IPS DF 6.9 (cell line): ENCODE results near the gene OR52N4.

Source experiments
- DNase-seq: peaks from one replicate; pipeline ENCODE4 v3.0.0-alpha.2; 2013; ENCODE audit warnings: low read depth, low spot score
- H3K27ac ChIP-seq: one replicate; pipeline ENCODE4 v1.5.1; 2013; ENCODE audit warnings: low read length, control low read depth
- H3K27me3 ChIP-seq: 2 replicates; pipeline ENCODE4 v1.6.1; 2013; ENCODE audit warnings: mild to moderate bottlenecking, low read length; ENCODE audit not compliant: control insufficient read depth, insufficient read depth
- H3K36me3 ChIP-seq: 2 replicates; pipeline ENCODE4 v1.6.1; 2013; ENCODE audit warnings: low read length; ENCODE audit not compliant: control insufficient read depth, insufficient read depth
- H3K4me1 ChIP-seq: 2 replicates; pipeline ENCODE4 v1.6.1; 2013; ENCODE audit warnings: low read length; ENCODE audit not compliant: control insufficient read depth, insufficient read depth
- H3K4me3 ChIP-seq: 2 replicates; pipeline ENCODE4 v1.5.1; 2013; ENCODE audit warnings: mild to moderate bottlenecking, low read length
- H3K9me3 ChIP-seq: 2 replicates; pipeline ENCODE4 v1.6.1; 2013; ENCODE audit warnings: low read length, inconsistent platforms; ENCODE audit not compliant: control insufficient read depth, insufficient read depth
- WGBS: extraction: QIAGEN DNeasy Blood & Tissue Kit; methylation state at CpG from one replicate; pipeline ENCODE4 v1.1.7; 2013; ENCODE audit warnings: mixed read lengths, missing lambda C conversion rate; ENCODE audit not compliant: insufficient read length, insufficient coverage; 5-methylcytosine and 5-hydroxymethylcytosine counted together

OR52N4 gene

DNA sequence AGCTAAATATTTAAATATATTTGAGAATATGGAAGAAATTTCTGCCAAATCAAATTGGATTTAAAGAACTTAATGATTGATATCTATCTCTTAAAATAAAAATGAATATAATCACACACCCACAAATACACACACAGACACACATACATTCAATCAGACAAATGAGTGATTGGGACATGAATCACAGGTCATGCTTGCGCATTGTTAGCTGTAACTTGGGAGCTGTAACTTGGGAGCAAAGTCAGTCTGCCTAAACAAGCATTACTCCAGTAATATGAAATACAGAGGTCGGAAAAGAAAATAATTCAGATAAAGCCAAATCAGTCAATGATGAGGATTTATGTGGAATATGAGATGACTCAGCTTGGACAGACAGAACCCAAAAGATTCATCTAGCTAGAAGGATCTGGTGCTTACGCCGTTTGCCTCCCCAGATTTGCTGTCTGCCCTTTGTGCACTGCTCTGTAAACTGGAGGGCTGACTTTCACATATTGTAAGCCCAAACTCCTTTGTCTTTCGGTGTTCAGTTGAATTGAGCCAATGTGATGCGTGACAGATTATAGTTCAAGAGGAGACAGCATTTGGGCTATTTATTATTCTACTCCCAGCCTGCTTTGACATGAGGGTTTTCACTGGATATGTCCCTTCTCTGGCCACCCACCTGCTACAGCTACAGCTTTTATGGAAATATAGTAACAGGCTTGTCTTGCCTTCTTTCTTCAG lies 16.2 kb upstream of the OR52N4 start:
- Histone ChIP-seq H3K4me1 (no peaks in the 10 kb centered on the region), H3K27ac (no peak overlapping the region), H3K36me3 (no peaks in the 10 kb centered on the region), H3K9me3 (no peaks in the 10 kb centered on the region), H3K27me3 (no peaks in the 10 kb centered on the region), H3K4me3 (no peak overlapping the region)
- no CpG with 5 or more reads among the region's 6 CpGs for WGBS
- no peak for DNase-seq

DNA sequence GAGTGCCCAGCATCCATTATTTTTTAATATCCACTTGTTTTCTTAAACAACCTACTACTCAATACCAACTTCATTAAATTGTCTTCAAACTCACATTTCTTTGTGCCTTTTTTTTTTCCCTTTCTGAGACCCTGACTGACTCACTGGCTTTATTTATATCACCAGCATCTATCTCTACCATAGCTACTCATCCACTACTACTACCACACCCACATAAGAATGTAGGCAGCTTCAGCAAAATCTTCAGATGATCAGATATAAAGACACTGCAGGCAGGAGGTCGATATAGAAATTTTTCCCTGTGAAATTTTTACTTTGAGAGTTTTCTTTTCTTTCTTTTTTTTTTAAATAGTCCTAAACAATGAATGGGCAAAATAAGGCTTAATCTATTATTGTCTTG lies 15.6 kb upstream of the OR52N4 start:
- no peak overlapping the region for H3K27ac ChIP-seq

DNA sequence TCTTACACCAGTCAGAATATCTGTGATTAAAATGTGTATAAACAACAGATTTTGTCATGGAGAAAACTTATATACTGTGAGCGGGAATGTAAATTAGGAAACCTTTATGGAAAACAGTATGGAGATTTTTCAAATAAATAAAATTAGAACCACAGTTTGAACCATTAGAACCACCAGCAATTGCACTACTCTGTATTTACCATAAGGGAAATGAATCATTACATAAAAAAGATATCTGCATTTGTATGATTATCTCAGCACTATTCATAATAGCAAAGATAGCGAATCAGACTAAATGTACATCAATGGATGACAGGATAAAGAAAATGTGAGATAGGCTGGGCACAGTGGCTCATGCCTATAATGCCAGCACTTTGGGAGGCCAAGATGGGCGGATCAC lies 7.4 kb upstream of the OR52N4 start:
- Histone ChIP-seq H3K4me1 (no peaks in the 10 kb centered on the region), H3K27me3 (no peaks in the 10 kb centered on the region), H3K9me3 (no peaks in the 10 kb centered on the region), H3K27ac (no peak overlapping the region), H3K36me3 (no peaks in the 10 kb centered on the region), H3K4me3 (no peak overlapping the region)
- no peak for DNase-seq
- WGBS, result no CpG with 5 or more reads among the region's 3 CpGs

More for the DNA sequence above, 15.6 kb upstream of the OR52N4 start:
- no peaks in the 10 kb centered on the region for H3K36me3 ChIP-seq
- no peaks in the 10 kb centered on the region for H3K9me3 ChIP-seq
- no peaks in the 10 kb centered on the region for H3K27me3 ChIP-seq
- no peak for DNase-seq
- WGBS, result no CpG with 5 or more reads among the region's 1 CpG
- no peak overlapping the region for H3K4me3 ChIP-seq
- no peaks in the 10 kb centered on the region for H3K4me1 ChIP-seq

DNA sequence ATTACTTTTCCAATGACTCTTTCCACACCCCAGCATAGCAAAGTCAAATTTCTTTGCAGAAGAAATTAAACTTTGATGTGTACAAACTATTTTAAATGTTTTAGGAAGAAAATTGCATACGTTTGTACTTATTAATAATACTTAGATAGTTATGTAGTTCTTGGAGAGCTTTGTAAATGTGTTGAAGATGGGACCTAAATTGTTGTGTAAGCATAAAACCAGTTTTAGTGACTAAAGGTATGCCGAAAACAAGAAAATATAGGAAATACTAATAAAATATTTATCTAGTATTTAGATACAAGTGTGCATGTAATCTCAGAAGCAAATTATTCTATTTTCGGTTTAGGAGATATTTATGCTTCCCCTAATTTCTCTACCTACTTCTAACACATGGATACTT lies 4.2 kb upstream of the OR52N4 start:
- Histone ChIP-seq H3K27ac (no peak overlapping the region), H3K9me3 (no peaks in the 10 kb centered on the region), H3K36me3 (no peaks in the 10 kb centered on the region), H3K4me1 (no peaks in the 10 kb centered on the region), H3K4me3 (no peak overlapping the region), H3K27me3 (no peaks in the 10 kb centered on the region)
- no peak for DNase-seq
- whole genome bisulfite sequencing, result no CpG with 5 or more reads among the region's 3 CpGs

DNA sequence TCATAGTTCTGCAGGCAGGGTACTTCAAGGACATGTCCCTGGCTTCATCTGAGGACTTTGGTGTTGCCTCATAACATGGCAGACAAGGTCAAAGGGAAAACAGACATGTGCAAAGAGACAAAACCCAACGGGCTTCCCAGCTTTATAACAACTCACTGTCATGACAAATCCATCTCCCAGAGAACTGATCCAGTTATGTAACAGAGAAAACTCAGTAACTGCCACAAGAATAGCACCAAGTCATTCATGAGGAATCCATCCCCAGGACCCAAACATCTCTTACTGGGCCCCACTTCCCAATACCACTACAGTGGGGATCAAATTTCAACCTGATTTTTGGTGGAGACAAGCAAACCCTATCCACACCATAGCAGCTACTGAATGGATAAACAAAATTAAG lies 13.0 kb downstream of the OR52N4 start:
- Histone ChIP-seq H3K27me3 (no peaks in the 10 kb centered on the region), H3K4me3 (no peak overlapping the region), H3K4me1 (no peaks in the 10 kb centered on the region), H3K9me3 (no peaks in the 10 kb centered on the region), H3K36me3 (no peaks in the 10 kb centered on the region), H3K27ac (no peak overlapping the region)
- no CpG with 5 or more reads among the region's 1 CpG for WGBS
- no peak for DNase-seq

DNA sequence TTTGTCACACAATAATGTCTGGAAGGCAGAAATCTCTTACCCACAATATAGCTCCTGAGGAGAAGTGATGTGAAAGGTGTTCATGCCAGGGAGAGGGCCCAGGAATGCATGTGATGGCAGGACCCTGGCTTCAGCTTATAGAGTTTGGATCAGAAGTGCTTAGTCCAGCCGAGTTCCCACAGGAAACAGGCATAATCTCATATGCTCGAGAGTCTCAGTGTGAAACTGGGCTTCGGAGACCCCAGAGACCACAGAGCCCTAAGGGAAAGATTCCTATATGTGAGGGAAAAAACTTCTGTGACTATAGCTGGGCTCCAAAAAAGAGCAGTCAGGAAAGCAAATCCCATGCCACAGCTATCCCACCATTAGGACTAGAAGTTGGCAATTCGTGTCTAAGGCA lies 29.2 kb downstream of the OR52N4 start, which contains the start of gene OR52N5:
Gene OR52N5 (minus strand): TSS at position 101 of the 400 bp plus-strand sequence. CDS start 4,721 bp downstream, outside the sequence.
- DNase-seq, result no peak
- Histone ChIP-seq H3K4me1 (no peaks in the 10 kb centered on the region), H3K36me3 (no peaks in the 10 kb centered on the region), H3K27me3 (no peaks in the 10 kb centered on the region), H3K27ac (no peak within 1 kb of the TSS), H3K9me3 (no peaks in the 10 kb centered on the region), H3K4me3 (no peak within 1 kb of the TSS)
- no CpG with 5 or more reads among the region's 4 CpGs for WGBS

DNA sequence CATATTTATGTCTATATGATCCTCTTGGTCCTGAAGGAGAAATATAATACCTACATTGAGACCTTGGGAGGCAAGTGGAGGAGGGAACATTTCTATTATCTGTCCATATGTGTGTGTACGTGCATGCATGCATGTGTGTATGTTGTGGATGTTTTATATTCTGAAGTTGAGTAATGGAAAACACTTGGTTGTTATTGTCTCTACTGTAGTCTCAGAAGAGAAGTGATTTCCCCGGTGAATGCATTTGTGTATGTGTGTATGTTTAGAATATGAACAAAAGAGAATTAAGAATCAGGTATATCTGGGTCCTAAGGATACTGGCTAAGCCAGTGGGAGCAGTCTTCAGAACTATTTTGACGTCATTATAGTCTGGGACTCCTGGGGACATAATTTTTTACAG lies 37.1 kb downstream of the OR52N4 start, which contains the start of gene OR52N1:
Gene OR52N1 (minus strand): TSS at position 101 of the 400 bp plus-strand sequence. CDS start 2,449 bp downstream, outside the sequence.
- H3K4me3 ChIP-seq, result no peak within 1 kb of the TSS
- no peaks in the 10 kb centered on the region for H3K9me3 ChIP-seq
- WGBS, result no CpG with 5 or more reads among the region's 3 CpGs
- no peak for DNase-seq
- H3K4me1 ChIP-seq, result no peaks in the 10 kb centered on the region
- no peaks in the 10 kb centered on the region for H3K36me3 ChIP-seq
- no peaks in the 10 kb centered on the region for H3K27me3 ChIP-seq
- no peak within 1 kb of the TSS for H3K27ac ChIP-seq

DNA sequence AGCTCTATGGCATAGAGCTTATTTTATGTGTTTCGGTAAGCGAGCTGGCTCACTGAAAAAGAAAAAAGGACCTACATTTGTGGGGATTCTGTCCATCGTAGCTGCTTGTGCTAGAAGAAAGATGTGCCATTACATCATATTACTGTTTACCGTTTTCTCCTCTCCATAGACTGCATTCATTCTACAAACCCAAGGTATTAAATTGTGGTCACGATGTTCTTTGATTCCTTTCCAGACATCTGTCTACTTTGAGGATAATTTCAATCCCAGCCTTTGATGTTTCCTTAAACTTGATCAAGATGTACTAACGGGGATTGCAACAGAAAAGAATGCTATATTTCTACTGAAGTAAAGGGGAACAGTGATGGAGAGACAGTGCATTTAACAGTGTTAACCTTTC lies 42.5 kb downstream of the OR52N4 start:
- H3K27me3 ChIP-seq, result no peaks in the 10 kb centered on the region
- no peaks in the 10 kb centered on the region for H3K9me3 ChIP-seq
- no peaks in the 10 kb centered on the region for H3K4me1 ChIP-seq
- H3K4me3 ChIP-seq, result no peak overlapping the region
- no CpG with 5 or more reads among the region's 6 CpGs for WGBS
- no peaks in the 10 kb centered on the region for H3K36me3 ChIP-seq
- DNase-seq, result no peak
- no peak overlapping the region for H3K27ac ChIP-seq

DNA sequence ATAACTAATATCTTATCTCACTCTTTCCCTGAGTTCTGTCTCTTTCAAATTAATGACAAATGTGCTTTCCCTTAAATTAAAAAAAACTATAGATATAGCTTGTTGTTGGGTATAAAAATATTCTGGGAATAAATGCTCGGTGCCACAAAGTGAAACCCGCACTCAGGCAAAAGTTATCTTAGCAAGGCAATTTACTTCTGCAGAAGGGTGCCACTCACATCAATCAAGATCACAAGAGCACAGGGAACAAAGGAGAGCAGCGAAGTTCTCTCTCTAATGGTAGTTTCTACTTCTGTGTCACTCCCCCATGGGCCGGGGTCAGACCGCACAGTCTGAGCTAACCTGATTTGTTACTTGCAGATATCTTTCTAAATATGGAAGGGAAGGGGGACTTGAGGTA lies 49.9 kb downstream of the OR52N4 start:
- Histone ChIP-seq H3K4me3 (no peak overlapping the region), H3K36me3 (no peaks in the 10 kb centered on the region), H3K27ac (no peak overlapping the region), H3K4me1 (no peaks in the 10 kb centered on the region), H3K9me3 (no peaks in the 10 kb centered on the region), H3K27me3 (no peaks in the 10 kb centered on the region)
- no peak for DNase-seq
- WGBS, result no CpG with 5 or more reads among the region's 5 CpGs
